Parathyroid adenoma (tissue), 2 donors: Measurements from ENCODE around the gene RNU6-7.

Experiments used
- H2AFZ ChIP-seq: fragments of 300-600 bp; sonication (generic); one replicate; pipeline ENCODE4 v1.7.0; 2017; ENCODE audit warnings: antibody characterized with exemption, mild to moderate bottlenecking
- H3K27ac ChIP-seq: fragments of 300-600 bp; sonication (generic); one replicate; pipeline ENCODE4 v1.7.0; 2017
- H3K27me3 ChIP-seq: fragments of 300-600 bp; sonication (generic); one replicate; pipeline ENCODE4 v1.7.0; 2017; ENCODE audit warnings: low read length; ENCODE audit not compliant: control insufficient read depth, insufficient read depth
- H3K36me3 ChIP-seq: fragments of 300-600 bp; sonication (generic); one replicate; pipeline ENCODE4 v1.7.0; 2017; ENCODE audit warnings: low read length; ENCODE audit not compliant: control insufficient read depth, insufficient read depth
- H3K4me1 ChIP-seq: fragments of 300-600 bp; sonication (generic); one replicate; pipeline ENCODE4 v1.7.0; 2017; ENCODE audit warnings: control low read depth
- H3K4me2 ChIP-seq: fragments of 300-600 bp; sonication (generic); one replicate; pipeline ENCODE4 v1.7.0; 2017; ENCODE audit warnings: low read length
- H3K4me3 ChIP-seq: fragments of 300-600 bp; sonication (generic); one replicate; pipeline ENCODE4 v1.7.0; 2017; ENCODE audit warnings: low read depth, low read length
- H3K79me2 ChIP-seq: fragments of 300-600 bp; sonication (generic); one replicate; pipeline ENCODE4 v1.7.0; 2017; ENCODE audit warnings: control low read depth
- H3K9ac ChIP-seq: fragments of 300-600 bp; sonication (generic); one replicate; pipeline ENCODE4 v1.7.0; 2017; ENCODE audit warnings: mild to moderate bottlenecking
- H3K9me3 ChIP-seq: fragments of 300-600 bp; sonication (generic); one replicate; pipeline ENCODE4 v1.7.0; 2017; ENCODE audit warnings: low read length; ENCODE audit not compliant: control insufficient read depth
- CTCF ChIP-seq: fragments of 300-600 bp; sonication (generic); IDR thresholded peaks from one replicate; pipeline ENCODE4 v1.7.0; 2017; ENCODE audit warnings: antibody characterized with exemption, mild to moderate bottlenecking
- donor health status: primary hyperparathyroidism.

Gene RNU6-7

GRCh38 chr14:32169191-32169590 is 32.7 kb upstream of the RNU6-7 start:
- Histone ChIP-seq H3K27me3 (no peaks in the 10 kb centered on the region), H3K36me3 (no peaks in the 10 kb centered on the region), H3K4me3 (no peak overlapping the region), H3K9me3 (no peaks in the 10 kb centered on the region), H2AFZ (no peak overlapping the region), H3K79me2 (no peaks in the 10 kb centered on the region), H3K27ac (no peak overlapping the region), H3K4me1 (peaks cover 3% of the 10 kb centered on the region), H3K4me2 (no peak overlapping the region), H3K9ac (no peak overlapping the region)
- no peak for TF ChIP-seq CTCF

- Histone ChIP-seq H3K4me1 (peaks cover 3% of the 10 kb centered on the region), H3K4me2 (peak overlapping the region; percentile 8), H3K4me3 (no peak overlapping the region), H3K79me2 (no peaks in the 10 kb centered on the region), H2AFZ (peak overlapping the region; percentile 35), H3K9ac (no peak overlapping the region), H3K9me3 (no peaks in the 10 kb centered on the region), H3K27ac (no peak overlapping the region), H3K27me3 (no peaks in the 10 kb centered on the region), H3K36me3 (no peaks in the 10 kb centered on the region)
- no peak for TF ChIP-seq CTCF
Measured at GRCh38 chr14:32171469-32171868, 30.4 kb upstream of the RNU6-7 start.

- Histone ChIP-seq H3K27me3 (no peaks in the 10 kb centered on the region), H2AFZ (no peak overlapping the region), H3K79me2 (no peaks in the 10 kb centered on the region), H3K9me3 (no peaks in the 10 kb centered on the region), H3K36me3 (no peaks in the 10 kb centered on the region), H3K4me1 (no peaks in the 10 kb centered on the region), H3K4me2 (no peak overlapping the region), H3K4me3 (no peak overlapping the region), H3K9ac (no peak overlapping the region), H3K27ac (no peak overlapping the region)
- TF ChIP-seq CTCF = no peak
Measured at GRCh38 chr14:32183151-32184058, 18.4 kb upstream of the RNU6-7 start.

GRCh38 chr14:32185097-32185496 is 16.7 kb upstream of the RNU6-7 start:
- Histone ChIP-seq H3K27me3 (no peaks in the 10 kb centered on the region), H3K79me2 (no peaks in the 10 kb centered on the region), H3K4me1 (no peaks in the 10 kb centered on the region), H2AFZ (no peak overlapping the region), H3K4me2 (no peak overlapping the region), H3K9ac (no peak overlapping the region), H3K9me3 (no peaks in the 10 kb centered on the region), H3K36me3 (no peaks in the 10 kb centered on the region), H3K4me3 (no peak overlapping the region), H3K27ac (no peak overlapping the region)
- no peak for TF ChIP-seq CTCF

GRCh38 chr14:32186248-32186647 is 15.6 kb upstream of the RNU6-7 start:
- H3K36me3 ChIP-seq = no peaks in the 10 kb centered on the region
- no peaks in the 10 kb centered on the region for H3K79me2 ChIP-seq
- H2AFZ ChIP-seq = no peak overlapping the region
- no peak for TF ChIP-seq CTCF
- no peaks in the 10 kb centered on the region for H3K4me1 ChIP-seq
- H3K9ac ChIP-seq = no peak overlapping the region
- H3K4me3 ChIP-seq = no peak overlapping the region
- no peak overlapping the region for H3K27ac ChIP-seq
- H3K9me3 ChIP-seq = no peaks in the 10 kb centered on the region
- no peak overlapping the region for H3K4me2 ChIP-seq
- no peaks in the 10 kb centered on the region for H3K27me3 ChIP-seq
